SU-DHL-6 (cell line): Measurements from ENCODE around the gene SLC7A4.

ENCODE experiments used
- EZH2phosphoT487 ChIP-seq: fragments of 200-600 bp; sonication (generic), shearing (Covaris generic); conservative IDR thresholded peaks from 2 replicates; pipeline ENCODE4 v1.6.1; 2018; ENCODE audit warnings: mild to moderate bottlenecking, antibody characterized with exemption, low read length, moderate library complexity, mixed read lengths
- TF ChIP-seq, protein P1 (sequence below): fragments of 200-600 bp; sonication (generic); IDR thresholded peaks from one replicate; pipeline ENCODE4 v1.5.1; 2017; ENCODE audit warnings: antibody characterized with exemption, mild to moderate bottlenecking, low read length, moderate library complexity; ENCODE audit not compliant: insufficient read depth, poor library complexity, severe bottlenecking

DNA sequence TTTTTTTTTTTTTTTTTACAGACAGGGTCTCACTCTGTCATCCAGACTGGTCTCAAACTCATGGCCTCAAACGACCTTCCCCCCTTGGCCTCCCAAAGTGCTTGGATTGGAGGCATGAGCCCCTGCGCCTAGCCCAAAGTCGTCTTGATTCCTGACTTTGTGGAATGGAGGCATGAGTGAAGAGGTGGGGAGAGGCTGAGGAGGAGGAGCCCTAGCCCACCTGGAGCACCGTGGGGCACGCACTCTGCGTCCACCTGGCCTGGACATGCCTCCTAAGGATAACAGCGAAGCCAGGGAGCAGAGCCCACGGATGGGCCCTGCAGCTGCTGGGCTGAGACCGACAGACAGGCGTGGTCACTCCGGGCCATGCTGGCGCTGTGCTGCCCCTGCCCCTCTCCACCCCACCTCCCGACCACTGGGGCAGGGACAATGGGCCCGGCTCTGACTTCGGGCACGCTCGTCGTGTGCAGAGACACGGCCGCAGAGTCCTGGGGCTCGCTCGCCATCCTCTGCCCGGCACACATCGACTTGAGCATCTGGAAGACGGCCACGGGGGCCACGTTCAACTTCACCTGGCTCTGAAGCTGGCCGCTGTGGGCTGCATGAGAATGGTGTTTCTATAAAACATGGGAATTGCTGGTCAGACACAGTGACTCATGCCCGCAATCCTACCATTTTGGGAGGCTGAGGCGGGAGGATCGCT, 48.2 kb upstream of the SLC7A4 start:
- TF ChIP-seq, protein P1, sequence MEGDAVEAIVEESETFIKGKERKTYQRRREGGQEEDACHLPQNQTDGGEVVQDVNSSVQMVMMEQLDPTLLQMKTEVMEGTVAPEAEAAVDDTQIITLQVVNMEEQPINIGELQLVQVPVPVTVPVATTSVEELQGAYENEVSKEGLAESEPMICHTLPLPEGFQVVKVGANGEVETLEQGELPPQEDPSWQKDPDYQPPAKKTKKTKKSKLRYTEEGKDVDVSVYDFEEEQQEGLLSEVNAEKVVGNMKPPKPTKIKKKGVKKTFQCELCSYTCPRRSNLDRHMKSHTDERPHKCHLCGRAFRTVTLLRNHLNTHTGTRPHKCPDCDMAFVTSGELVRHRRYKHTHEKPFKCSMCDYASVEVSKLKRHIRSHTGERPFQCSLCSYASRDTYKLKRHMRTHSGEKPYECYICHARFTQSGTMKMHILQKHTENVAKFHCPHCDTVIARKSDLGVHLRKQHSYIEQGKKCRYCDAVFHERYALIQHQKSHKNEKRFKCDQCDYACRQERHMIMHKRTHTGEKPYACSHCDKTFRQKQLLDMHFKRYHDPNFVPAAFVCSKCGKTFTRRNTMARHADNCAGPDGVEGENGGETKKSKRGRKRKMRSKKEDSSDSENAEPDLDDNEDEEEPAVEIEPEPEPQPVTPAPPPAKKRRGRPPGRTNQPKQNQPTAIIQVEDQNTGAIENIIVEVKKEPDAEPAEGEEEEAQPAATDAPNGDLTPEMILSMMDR, result no peak
- TF ChIP-seq EZH2phosphoT487, result no peak
